ENCODE results near the gene PALLD. TPM values are rescaled to one million over a fixed set of nuclear protein-coding genes. Genes with fewer than 3 reads are reported as not detected.

Gene PALLD
- total RNA-seq, 1 donor from 2014 or later: 93.5 TPM

DNA sequence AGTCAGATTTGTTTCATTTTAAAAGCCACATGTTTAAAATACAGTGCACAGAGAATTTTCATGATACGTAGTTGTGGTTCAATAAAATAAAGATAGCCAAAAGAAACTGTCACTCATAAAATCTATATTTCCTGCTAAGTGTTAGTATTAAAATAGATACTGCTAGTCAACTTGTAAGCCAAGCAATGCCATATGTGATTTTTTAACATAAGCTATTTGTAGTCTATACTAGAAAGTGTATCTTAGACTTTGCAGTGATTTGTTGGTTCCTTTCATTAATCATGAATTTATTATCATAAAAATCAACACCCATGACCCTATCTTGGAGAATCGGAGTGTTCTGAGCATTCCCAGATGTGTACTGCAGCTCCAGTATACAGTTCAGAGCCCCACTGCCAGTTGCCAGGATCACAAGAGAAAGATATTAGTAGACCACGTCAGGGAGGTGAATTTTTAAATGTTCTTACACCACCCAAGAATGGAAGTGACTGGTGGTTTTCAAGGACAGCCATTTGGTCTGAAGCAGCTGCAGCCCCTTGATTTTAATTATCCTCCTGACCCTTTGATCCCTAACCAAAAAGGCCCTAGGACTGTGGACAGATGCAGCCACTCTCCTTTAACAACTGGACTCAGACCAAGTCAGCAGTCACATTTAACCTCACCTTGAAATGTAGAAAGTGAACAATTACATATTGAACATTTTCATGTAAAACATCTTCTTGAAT lies 163.1 kb downstream of the PALLD start:
- TF ChIP-seq, protein P1, sequence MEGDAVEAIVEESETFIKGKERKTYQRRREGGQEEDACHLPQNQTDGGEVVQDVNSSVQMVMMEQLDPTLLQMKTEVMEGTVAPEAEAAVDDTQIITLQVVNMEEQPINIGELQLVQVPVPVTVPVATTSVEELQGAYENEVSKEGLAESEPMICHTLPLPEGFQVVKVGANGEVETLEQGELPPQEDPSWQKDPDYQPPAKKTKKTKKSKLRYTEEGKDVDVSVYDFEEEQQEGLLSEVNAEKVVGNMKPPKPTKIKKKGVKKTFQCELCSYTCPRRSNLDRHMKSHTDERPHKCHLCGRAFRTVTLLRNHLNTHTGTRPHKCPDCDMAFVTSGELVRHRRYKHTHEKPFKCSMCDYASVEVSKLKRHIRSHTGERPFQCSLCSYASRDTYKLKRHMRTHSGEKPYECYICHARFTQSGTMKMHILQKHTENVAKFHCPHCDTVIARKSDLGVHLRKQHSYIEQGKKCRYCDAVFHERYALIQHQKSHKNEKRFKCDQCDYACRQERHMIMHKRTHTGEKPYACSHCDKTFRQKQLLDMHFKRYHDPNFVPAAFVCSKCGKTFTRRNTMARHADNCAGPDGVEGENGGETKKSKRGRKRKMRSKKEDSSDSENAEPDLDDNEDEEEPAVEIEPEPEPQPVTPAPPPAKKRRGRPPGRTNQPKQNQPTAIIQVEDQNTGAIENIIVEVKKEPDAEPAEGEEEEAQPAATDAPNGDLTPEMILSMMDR (conservative IDR thresholded peaks at IDR 0.05): no peak
- peaks cover 66% of the 10 kb centered on the region for H3K4me1 Mint-ChIP-seq (ENCODE audit: unreplicated experiment)
- H3K4me3 Mint-ChIP-seq: no peak overlapping the region
- H3K36me3 Mint-ChIP-seq: no peaks in the 10 kb centered on the region
- peaks cover 3% of the 10 kb centered on the region for H3K27me3 Mint-ChIP-seq
- H3K9me3 Mint-ChIP-seq: no peaks in the 10 kb centered on the region
- no peak for DNase-seq (ENCODE audit: extremely low spot score, unreplicated experiment)
- H3K27ac Mint-ChIP-seq: no peak overlapping the region

DNA sequence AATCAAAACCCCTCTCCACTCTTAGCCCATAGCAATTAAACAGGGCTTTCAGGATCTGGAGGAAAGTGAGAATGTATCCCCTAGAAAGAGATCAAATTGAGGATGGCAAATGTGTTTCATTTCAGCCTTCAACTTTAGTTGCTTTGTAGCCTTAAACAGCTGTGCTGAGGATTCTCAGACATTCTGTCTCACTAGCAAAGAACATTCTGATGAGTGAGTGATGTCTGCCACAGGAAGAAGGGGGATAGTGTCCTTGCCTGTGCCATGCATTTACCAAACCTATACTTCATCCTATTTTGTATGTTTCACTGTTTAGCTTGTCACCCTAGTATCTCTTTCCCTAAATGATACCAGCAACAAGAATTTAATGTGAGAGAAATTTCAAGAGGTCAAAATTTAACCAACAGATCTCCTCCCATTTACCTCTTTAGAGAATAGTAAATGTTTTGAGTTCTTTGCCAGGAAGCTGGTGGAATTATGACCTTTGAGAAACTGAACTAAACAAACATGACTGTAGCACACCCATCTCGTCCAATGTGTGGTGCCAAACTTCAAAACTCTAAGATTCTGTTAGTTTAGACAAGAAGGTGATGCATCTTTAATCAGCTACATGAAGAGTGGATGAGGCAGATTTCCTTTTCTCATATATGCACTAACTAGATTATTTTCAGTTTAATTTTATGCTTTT lies 165.6 kb downstream of the PALLD start:
- no peak for DNase-seq (ENCODE audit: extremely low spot score, unreplicated experiment)
- Mint-ChIP-seq H3K27ac (no peak overlapping the region), H3K4me1 (ENCODE audit: unreplicated experiment) (peaks cover 60% of the 10 kb centered on the region), H3K27me3 (peaks cover 8% of the 10 kb centered on the region), H3K9me3 (no peaks in the 10 kb centered on the region), H3K36me3 (no peaks in the 10 kb centered on the region), H3K4me3 (no peak overlapping the region)
- TF ChIP-seq, protein P1 (conservative IDR thresholded peaks at IDR 0.05): no peak

DNA sequence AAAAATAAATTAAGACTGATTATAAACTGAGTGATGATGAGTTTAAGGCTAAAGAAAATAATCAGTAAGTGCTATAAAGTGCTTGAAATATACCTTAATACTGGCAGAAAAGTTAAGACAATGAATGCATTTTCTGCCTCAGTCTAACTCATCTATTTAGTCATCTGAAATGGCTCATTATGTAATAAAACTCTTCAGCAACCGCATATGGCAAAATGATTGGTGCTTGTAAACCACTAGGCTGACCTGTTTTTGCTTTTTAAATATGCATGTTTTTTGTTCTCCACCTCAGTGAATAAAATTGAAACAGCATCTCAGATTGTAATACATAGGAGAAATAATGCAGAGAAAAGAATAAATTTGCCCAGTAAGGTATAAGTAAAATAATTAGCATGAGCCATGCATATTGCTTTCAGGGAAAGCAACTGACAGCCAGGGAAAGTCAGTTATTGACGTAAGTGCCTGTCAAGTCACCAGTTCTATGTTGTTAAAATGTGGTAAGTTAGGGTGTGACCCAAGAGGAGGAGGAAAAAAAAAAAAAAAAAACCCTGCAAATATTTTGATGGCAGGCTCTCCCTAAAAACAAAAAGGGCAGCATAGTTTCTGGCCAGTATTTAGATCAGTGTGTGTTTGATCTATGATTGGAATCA lies 167.5 kb downstream of the PALLD start:
- Mint-ChIP-seq H3K9me3 (no peaks in the 10 kb centered on the region), H3K36me3 (peaks cover 3% of the 10 kb centered on the region), H3K27ac (no peak overlapping the region), H3K27me3 (peaks cover 8% of the 10 kb centered on the region), H3K4me3 (no peak overlapping the region), H3K4me1 (ENCODE audit: unreplicated experiment) (peaks cover 56% of the 10 kb centered on the region)
- TF ChIP-seq, protein P1 (conservative IDR thresholded peaks at IDR 0.05): no peak
- no peak for DNase-seq (ENCODE audit: extremely low spot score, unreplicated experiment)

DNA sequence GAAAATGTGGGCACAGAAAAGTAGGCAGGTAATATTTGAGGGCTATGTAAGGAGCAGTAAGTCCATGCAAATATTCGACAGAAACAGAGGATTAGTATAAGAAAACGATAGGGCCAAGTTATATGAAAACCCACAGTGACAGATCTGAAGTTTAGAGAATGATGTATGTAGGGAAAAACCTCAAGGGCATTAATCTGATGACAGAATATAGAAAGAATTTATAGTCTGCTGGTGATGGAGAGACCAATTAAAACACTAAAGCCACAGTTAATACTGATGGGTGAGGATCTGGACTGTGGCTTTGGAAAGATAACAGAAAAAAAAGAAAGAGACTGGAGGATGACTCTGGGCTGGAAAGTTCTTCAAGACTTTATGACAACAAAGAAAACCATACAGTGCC lies 169.7 kb downstream of the PALLD start:
- Mint-ChIP-seq H3K4me3 (peak overlapping the region; percentile 8), H3K36me3 (peaks cover 3% of the 10 kb centered on the region), H3K27ac (no peak overlapping the region), H3K4me1 (ENCODE audit: unreplicated experiment) (peaks cover 43% of the 10 kb centered on the region), H3K9me3 (no peaks in the 10 kb centered on the region), H3K27me3 (peaks cover 8% of the 10 kb centered on the region)
- TF ChIP-seq, protein P1 (conservative IDR thresholded peaks at IDR 0.05): no peak
- no peak for DNase-seq (ENCODE audit: extremely low spot score, unreplicated experiment)

DNA sequence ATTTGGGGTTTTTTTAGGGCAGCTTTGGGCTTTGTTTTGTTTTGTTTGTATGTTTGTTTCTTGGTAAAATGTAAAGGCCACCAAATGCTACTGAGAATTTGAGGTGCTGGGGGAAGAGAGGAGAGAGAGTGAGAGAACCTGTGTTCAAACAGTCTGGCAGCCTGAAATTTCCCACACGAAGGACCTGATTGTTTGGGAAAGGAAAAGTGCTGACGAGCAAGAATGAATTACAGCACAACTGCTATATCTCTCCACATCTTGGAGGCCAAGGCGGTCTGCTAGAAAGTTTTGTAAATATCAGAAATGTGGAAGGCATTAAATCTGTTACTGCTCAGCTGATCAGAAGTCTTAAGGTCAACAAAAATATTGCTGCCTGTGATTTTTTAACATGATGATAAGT lies 170.5 kb downstream of the PALLD start:
- Mint-ChIP-seq H3K9me3 (no peaks in the 10 kb centered on the region), H3K4me3 (no peak overlapping the region), H3K4me1 (ENCODE audit: unreplicated experiment) (peaks cover 38% of the 10 kb centered on the region), H3K36me3 (peaks cover 3% of the 10 kb centered on the region), H3K27me3 (peaks cover 8% of the 10 kb centered on the region), H3K27ac (no peak overlapping the region)
- TF ChIP-seq, protein P1 (conservative IDR thresholded peaks at IDR 0.05): no peak
- no peak for DNase-seq (ENCODE audit: extremely low spot score, unreplicated experiment)

All from type B pancreatic cell (in vitro differentiated cells).